Small intestine (tissue), 16 donors: ENCODE results near the gene GNA15. TPM values are rescaled to one million over a fixed set of nuclear protein-coding genes. Genes with fewer than 3 reads are reported as not detected.
A peak's percentile ranks its signal among the peaks of the same experiment; 100 is the strongest.
"Not testable (repeated sequence)": the region's sequence is repeated elsewhere in the genome, so short reads cannot be mapped to it uniquely, and the experiment has no call there.

ENCODE experiments used
- DNase-seq, 2 donors: peaks; one replicate each; pipeline versions ENCODE4 v3.0.0 to v3.0.0-alpha.2; 2013
- FAIRE-seq: peaks from 2 replicates; lab custom pipeline; 2012; peaks lifted over from hg19 to GRCh38; lab: Jason Lieb, UNC
- H3K27ac ChIP-seq, 3 donors: one replicate each; pipeline ENCODE4 v1.5.1; 2013; ENCODE audit warnings: low read length in 2 of 3, mild to moderate bottlenecking in 2 of 3, control low read depth in 1 of 3, inconsistent platforms in 1 of 3, low read depth in 1 of 3, moderate library complexity in 1 of 3
- H3K27me3 ChIP-seq, 3 donors: one replicate each; pipeline ENCODE4 v1.6.1; 2013; ENCODE audit warnings: low read length in 3 of 3, inconsistent platforms in 1 of 3; ENCODE audit not compliant: control insufficient read depth in 3 of 3, insufficient read depth in 3 of 3
- H3K36me3 ChIP-seq, 3 donors: one replicate each; pipeline ENCODE4 v1.6.1; 2013; ENCODE audit warnings: low read length in 3 of 3, inconsistent platforms in 1 of 3, low read depth in 1 of 3, mild to moderate bottlenecking in 1 of 3, moderate library complexity in 1 of 3; ENCODE audit not compliant: control insufficient read depth in 3 of 3, insufficient read depth in 2 of 3
- H3K4me1 ChIP-seq, 3 donors: one replicate each; pipeline ENCODE4 v1.6.1; 2013; ENCODE audit warnings: low read length in 2 of 3, inconsistent platforms in 1 of 3, low read depth in 1 of 3, mild to moderate bottlenecking in 1 of 3, moderate library complexity in 1 of 3; ENCODE audit not compliant: control insufficient read depth in 3 of 3, insufficient read depth in 2 of 3
- H3K4me3 ChIP-seq, 3 donors: one replicate each; pipeline ENCODE4 v1.5.1; 2013; ENCODE audit warnings: low read length in 3 of 3, control low read depth in 1 of 3, inconsistent platforms in 1 of 3, low read depth in 1 of 3, mild to moderate bottlenecking in 1 of 3, moderate library complexity in 1 of 3
- H3K9me3 ChIP-seq, 2 donors: one replicate each; pipeline ENCODE4 v1.6.1; 2013; ENCODE audit warnings: low read depth in 1 of 2, low read length in 1 of 2; ENCODE audit not compliant: control insufficient read depth in 2 of 2, insufficient read depth in 1 of 2
- WGBS, 3 donors: extraction: QIAGEN DNeasy Blood & Tissue Kit; methylation state at CpG; one replicate each; pipeline ENCODE4 v1.1.7; 2013; 5-methylcytosine and 5-hydroxymethylcytosine counted together
- long read RNA-seq, 10 donors: transcript quantifications; one replicate each; lab custom pipeline, GENCODE V29; 2026
- polyA plus RNA-seq, 4 donors: library from polyadenylated mRNA; stranded (reverse) in 3 of 4; unstranded in 1 of 4; fragments of 200-250 nt in 3 of 4; fragments of 120-200 nt in 1 of 4; gene quantifications; one replicate each; pipeline versions ENCODE4 v1.2.1 to v1.2.3, GENCODE V29; 2013
- donor health status: healthy with polysubstance abuse.
- donor health status: control.
- donor health status: control.
- donor health status: Bipolar disorder and iron deficiency.
- donor health status: healthy.

Gene GNA15, protein sequence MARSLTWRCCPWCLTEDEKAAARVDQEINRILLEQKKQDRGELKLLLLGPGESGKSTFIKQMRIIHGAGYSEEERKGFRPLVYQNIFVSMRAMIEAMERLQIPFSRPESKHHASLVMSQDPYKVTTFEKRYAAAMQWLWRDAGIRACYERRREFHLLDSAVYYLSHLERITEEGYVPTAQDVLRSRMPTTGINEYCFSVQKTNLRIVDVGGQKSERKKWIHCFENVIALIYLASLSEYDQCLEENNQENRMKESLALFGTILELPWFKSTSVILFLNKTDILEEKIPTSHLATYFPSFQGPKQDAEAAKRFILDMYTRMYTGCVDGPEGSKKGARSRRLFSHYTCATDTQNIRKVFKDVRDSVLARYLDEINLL
- 1 to 10 TPM in 3 of 4 donors, under 1 TPM in 1; 0.67 to 2.1 (median 1.7) TPM for polyA plus RNA-seq
- long read RNA-seq, donor 1, result 0 reads
- long read RNA-seq, donor 2, result 0 reads
- long read RNA-seq, donor 3, result 0 reads
- long read RNA-seq, donor 4, result 0 reads
- long read RNA-seq, donor 5, result 0 reads
- long read RNA-seq, donor 6, result 0 reads
- long read RNA-seq, donor 7, result 0 reads
- long read RNA-seq, donor 8, result 0 reads
- long read RNA-seq, donor 9, result 0 reads
- long read RNA-seq, donor 10, result 0 reads

DNA sequence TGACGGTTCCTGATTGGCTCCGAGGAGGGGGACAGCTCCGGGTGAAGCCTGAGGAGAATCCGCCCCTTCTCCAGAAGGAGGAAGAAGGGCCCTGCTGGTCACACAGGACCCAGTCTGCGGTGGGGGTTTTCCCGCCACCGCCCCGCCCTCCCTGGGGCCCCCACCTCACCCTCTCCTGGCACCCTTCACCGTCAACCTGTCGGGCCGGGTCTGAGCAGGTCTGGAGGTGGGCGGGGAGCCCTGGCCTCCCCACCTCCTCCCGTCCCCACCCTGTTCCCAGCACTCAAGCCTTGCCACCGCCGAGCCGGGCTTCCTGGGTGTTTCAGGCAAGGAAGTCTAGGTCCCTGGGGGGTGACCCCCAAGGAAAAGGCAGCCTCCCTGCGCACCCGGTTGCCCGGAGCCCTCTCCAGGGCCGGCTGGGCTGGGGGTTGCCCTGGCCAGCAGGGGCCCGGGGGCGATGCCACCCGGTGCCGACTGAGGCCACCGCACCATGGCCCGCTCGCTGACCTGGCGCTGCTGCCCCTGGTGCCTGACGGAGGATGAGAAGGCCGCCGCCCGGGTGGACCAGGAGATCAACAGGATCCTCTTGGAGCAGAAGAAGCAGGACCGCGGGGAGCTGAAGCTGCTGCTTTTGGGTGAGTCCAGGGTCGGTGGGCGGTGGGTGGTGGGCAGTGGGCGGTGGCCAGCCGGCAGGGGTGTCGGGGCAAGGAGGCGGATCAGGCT, at the start of gene GNA15:
GNA15 (plus strand) TSS at position 73 of the 723 bp plus-strand sequence; CDS start at position 491, 418 bp downstream.
- no peak for DNase-seq
- Histone ChIP-seq H3K27ac (no peak within 1 kb of the TSS), H3K36me3 (no peaks in the 10 kb centered on the region), H3K27me3 (no peaks in the 10 kb centered on the region), H3K4me3 (no peak within 1 kb of the TSS), H3K4me1 (no peaks in the 10 kb centered on the region), H3K9me3 (no peaks in the 10 kb centered on the region)
- 42 to 47% (median 47%) methylated on average over 35 to 40 of the region's 40 CpGs for WGBS, 3 donors
- no peak for FAIRE-seq

DNA sequence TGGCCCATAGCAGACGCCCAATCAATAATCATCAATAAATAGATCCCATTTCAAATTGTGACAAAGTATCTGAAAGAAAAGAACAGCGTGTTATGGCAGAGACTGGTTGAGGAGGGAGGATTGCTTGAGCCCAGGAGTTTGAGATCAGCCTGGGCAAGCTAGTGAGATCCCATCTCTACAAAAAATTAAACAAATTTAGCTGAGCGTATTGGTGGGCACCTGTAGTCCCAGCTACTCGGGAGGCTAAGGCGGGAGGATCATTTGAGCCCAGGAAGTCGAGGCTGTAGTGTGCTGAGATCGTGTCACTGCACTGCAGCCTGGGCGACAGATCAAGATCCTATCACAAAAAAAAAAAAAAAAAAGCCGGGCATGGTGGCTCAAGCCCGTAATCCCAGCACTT, 48.1 kb upstream of the GNA15 start:
- Histone ChIP-seq H3K27me3 (no peaks in the 10 kb centered on the region), H3K27ac (peak overlapping the region in 1 of 3 donors; percentile 54), H3K4me3 (no peak overlapping the region), H3K36me3 (no peaks in the 10 kb centered on the region), H3K9me3 (peaks cover 0 to 4% of the 10 kb centered on the region in 2 donors), H3K4me1 (peaks cover 0 to 50% (median 2%) of the 10 kb centered on the region in 3 donors)
- DNase-seq, result no peak
- 68 to 80% (median 76%) methylated on average over 9 to 10 of the region's 10 CpGs for WGBS, 3 donors
- no peak for FAIRE-seq

DNA sequence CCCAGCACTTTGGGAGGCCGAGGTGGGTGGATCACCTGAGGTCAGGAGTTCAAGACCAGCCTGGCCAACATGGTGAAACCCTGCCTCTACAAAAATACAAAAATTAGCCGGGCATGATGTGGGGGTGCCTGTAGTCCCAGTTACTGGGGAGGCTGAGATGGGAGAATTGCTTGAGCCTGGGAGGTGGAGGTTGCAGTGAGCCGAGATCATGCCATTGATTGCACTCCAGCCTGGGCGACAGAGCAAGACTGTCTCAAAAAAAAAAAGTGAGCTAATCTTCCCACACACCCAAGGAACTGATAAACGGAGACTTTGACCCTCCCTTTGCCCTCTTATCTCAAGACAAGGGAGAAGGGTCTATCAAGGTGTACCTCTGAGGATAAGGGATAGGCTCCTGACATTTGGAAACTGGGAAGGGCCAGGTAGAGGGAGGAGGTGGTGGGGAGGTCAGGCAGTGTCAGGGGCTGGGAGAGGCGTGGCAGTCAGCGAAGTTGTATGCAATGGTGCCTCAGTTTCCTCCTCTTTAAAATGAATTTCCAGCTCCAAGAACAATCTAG, 46.5 kb upstream of the GNA15 start:
- H3K4me1 ChIP-seq, result peaks cover 0 to 44% (median 0%) of the 10 kb centered on the region in 3 donors
- FAIRE-seq, result not testable (repeated sequence)

DNA sequence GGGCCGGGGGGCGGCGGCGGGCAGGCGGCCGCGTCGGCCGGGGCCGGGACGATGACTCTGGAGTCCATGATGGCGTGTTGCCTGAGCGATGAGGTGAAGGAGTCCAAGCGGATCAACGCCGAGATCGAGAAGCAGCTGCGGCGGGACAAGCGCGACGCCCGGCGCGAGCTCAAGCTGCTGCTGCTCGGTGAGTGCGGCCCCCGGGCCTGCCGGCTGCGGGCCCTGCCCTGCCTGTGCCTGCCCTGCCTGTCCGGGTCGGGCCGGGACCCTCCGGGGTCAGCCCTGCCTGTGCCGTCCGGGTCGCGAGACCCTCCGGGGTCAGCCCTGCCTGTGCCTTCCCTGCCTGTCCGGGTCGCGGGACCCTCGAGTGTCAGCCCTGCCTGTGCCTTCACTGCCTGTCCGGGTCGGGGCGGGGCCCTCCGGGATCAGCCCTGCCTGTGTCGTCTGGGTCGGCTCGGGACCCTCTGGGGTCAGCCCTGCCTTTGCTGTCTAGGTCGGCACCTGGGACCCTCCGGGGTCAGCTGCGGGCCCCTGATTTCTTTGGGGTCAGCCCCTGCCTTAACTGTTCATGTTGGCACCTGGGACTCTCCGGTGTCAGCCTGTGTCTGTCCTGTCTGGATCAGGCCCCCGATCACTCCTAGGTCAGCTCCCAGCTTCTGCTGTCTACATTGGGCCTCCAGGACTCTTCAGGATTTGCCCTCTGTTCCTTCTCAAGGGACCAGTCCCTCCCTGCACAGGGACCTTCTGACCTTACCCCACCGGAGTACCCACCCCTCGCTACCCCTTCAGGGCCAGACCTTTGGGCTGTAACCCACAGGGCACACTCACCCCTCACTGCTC, 41.0 kb upstream of the GNA15 start:
- 2 to 4% (median 4%) methylated on average over 34 to 57 of the region's 57 CpGs for WGBS, 3 donors
- FAIRE-seq (no peak), DNase-seq (no peak)
- Histone ChIP-seq H3K27ac (peak overlapping the region; percentile 91 to 100 (median 98)), H3K4me3 (peak overlapping the region; percentile 81 to 98 (median 96)), H3K36me3 (peaks cover 0 to 49% (median 0%) of the 10 kb centered on the region in 3 donors), H3K9me3 (no peaks in the 10 kb centered on the region), H3K4me1 (peaks cover 0 to 36% (median 6%) of the 10 kb centered on the region in 3 donors), H3K27me3 (no peaks in the 10 kb centered on the region)

More for the DNA sequence above, 46.5 kb upstream of the GNA15 start:
- 14 to 51% (median 32%) methylated on average over 7 of the region's 7 CpGs for WGBS, 3 donors
- H3K27ac ChIP-seq, result peak overlapping the region; percentile 73 to 86 (median 76)
- H3K27me3 ChIP-seq, H3K4me3 ChIP-seq, H3K9me3 ChIP-seq, H3K36me3 ChIP-seq: not testable (repeated sequence)
- DNase-seq, result peak; percentile 93 to 99

DNA sequence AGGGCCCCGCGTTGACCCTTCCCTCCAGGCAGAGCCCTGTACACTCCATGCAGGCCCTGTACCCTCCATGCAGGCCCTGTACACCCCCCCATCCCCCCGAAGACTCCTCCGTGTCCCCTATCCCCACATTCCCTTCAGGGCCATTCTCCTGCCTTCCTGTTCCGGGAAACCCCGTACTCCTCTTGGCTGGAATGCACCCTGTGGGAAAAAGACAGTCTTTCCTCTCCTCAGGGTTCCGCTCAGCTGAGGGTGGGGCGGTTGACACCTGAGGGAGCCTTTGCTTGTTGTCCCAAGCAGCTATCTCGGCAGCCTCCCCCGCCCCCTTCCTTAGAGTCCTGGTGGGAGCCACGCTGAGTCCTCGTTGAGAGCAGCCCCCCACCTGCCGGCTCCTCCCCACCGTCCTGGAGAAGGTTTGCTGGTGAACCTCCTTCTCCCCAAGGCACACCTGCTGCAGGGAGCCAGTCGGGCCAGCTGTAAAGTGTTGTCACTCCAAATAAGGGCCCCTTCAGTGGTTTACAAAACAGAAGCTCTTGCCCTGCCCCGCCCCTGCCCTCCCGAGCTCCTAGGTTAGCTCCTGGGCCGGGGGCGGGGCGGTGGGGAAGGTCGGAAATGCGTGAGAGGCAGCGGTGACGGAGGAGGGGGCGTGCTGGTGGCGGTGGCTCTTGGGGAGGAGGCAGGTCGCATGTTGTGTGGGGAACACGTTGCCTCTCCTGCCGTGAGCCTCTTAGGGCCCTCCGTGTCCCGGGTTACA, 40.2 kb upstream of the GNA15 start:
- Histone ChIP-seq H3K27ac (peak overlapping the region; percentile 91 to 100 (median 98)), H3K4me1 (peaks cover 0 to 36% (median 6%) of the 10 kb centered on the region in 3 donors), H3K4me3 (peak overlapping the region; percentile 81 to 98 (median 96)), H3K9me3 (no peaks in the 10 kb centered on the region), H3K36me3 (peaks cover 0 to 57% (median 0%) of the 10 kb centered on the region in 3 donors), H3K27me3 (no peaks in the 10 kb centered on the region)
- 3 to 9% (median 5%) methylated on average over 28 to 31 of the region's 31 CpGs for WGBS, 3 donors
- no peak for FAIRE-seq
- DNase-seq, result peak; percentile 64 to 77

DNA sequence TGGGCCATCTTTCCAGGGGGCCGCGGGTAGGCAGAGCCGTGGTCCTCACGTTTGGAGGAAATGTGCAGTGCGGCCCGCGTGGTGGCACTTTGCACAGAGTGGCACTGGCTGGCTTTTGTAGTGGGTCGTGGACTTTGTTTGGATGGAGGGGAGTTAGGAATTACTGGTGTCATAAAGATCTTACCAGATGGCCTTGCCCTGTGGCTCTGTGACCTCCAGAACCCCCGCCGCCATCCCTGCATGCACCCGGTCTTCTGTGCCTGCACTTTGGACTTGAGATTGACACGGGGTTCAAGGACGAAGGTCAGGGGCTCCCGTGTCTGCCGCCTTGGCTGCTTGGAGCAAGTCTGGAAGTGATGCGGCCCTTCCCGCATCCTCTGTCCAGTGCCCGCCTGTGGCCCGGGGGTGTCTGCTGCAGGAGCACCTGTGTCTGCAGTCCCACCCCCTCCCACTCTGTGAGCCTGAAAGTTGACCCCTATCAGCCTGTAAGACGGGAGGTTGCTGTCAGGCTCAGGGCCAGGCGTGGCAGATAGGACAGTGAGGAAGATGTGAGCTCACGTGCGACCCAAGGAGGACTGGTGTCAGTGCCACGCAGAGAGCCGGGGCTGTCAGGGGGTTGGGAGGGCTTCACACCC, 39.4 kb upstream of the GNA15 start:
- Histone ChIP-seq H3K9me3 (no peaks in the 10 kb centered on the region), H3K36me3 (peaks cover 0 to 65% (median 0%) of the 10 kb centered on the region in 3 donors), H3K27ac (peak overlapping the region; percentile 91 to 100 (median 98)), H3K27me3 (no peaks in the 10 kb centered on the region), H3K4me1 (peaks cover 0 to 44% (median 6%) of the 10 kb centered on the region in 3 donors), H3K4me3 (peak overlapping the region in 2 of 3 donors; percentile 96 to 98)
- DNase-seq (peak; percentile 90 to 92), FAIRE-seq (no peak)
- WGBS, 3 donors, result 11 to 39% (median 18%) methylated on average over 23 to 25 of the region's 25 CpGs

DNA sequence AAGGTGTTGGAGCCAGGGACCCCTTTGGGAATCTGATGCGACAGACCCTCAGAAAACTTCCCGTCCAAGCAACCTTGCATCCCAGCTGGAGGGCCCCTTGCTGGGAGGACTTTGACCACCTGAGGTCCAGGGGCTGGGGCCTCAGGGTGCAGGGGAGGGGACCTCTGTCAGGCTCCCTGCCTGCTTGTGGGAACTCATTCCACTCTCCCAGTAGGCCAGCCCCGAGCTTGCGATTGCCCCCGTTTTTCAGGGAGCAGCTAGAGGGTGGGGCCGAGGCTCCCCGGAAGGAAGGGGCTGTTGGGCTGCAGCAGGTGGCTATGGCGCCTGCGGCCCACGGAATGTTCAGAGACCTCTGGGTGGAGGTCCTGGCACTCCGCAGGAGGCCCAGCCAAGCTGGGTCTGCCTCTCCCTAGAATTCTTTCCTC, 38.9 kb upstream of the GNA15 start:
- no peaks in the 10 kb centered on the region for H3K27me3 ChIP-seq
- peaks cover 0 to 48% (median 6%) of the 10 kb centered on the region in 3 donors for H3K4me1 ChIP-seq
- H3K4me3 ChIP-seq, result peak overlapping the region; percentile 36 to 98 (median 96)
- DNase-seq (peak; percentile 62 to 93), FAIRE-seq (no peak)
- no peaks in the 10 kb centered on the region for H3K9me3 ChIP-seq
- H3K36me3 ChIP-seq, result peaks cover 0 to 70% (median 0%) of the 10 kb centered on the region in 3 donors
- H3K27ac ChIP-seq, result peak overlapping the region; percentile 91 to 98 (median 94)
- 22 to 42% (median 41%) methylated on average over 10 to 11 of the region's 11 CpGs for WGBS, 3 donors
